Neuronal stem cell (in vitro differentiated cells): Measurements from ENCODE around the gene SNX22.

Experiments used
- DNase-seq: peaks from one replicate; pipeline ENCODE4 v3.0.0-alpha.2; 2013; ENCODE audit warnings: low spot score
- H2AFZ ChIP-seq: one replicate; pipeline ENCODE4 v1.6.1; 2013; ENCODE audit warnings: mild to moderate bottlenecking, low read length, inconsistent platforms
- H2AK5ac ChIP-seq: 2 replicates; pipeline ENCODE4 v1.6.1; 2013; ENCODE audit warnings: low read depth, mild to moderate bottlenecking, inconsistent platforms, low read length, moderate library complexity, mixed read lengths
- H2BK120ac ChIP-seq: 2 replicates; pipeline ENCODE4 v1.6.1; 2013; ENCODE audit warnings: low read depth, mild to moderate bottlenecking, inconsistent platforms, low read length, moderate library complexity, mixed read lengths
- H2BK12ac ChIP-seq: one replicate; pipeline ENCODE4 v1.6.1; 2013; ENCODE audit warnings: low read length, inconsistent platforms
- H2BK15ac ChIP-seq: 2 replicates; pipeline ENCODE4 v1.6.1; 2013; ENCODE audit warnings: mild to moderate bottlenecking, low read length, inconsistent platforms, mixed read lengths
- H2BK5ac ChIP-seq: one replicate; pipeline ENCODE4 v1.6.1; 2013; ENCODE audit warnings: inconsistent platforms, mild to moderate bottlenecking, low read length, moderate library complexity
- H3K14ac ChIP-seq: one replicate; pipeline ENCODE4 v1.6.1; 2013; ENCODE audit warnings: low read length, inconsistent platforms
- H3K18ac ChIP-seq: 2 replicates; pipeline ENCODE4 v1.6.1; 2013; ENCODE audit warnings: low read length, inconsistent platforms
- H3K23ac ChIP-seq: 2 replicates; pipeline ENCODE4 v1.6.1; 2013; ENCODE audit warnings: low read depth, mild to moderate bottlenecking, mixed read lengths, low read length, inconsistent platforms; ENCODE audit not compliant: poor library complexity
- H3K27ac ChIP-seq: replicated peaks from 3 replicates; pipeline ENCODE4 v1.5.1; 2013; ENCODE audit warnings: low read length, inconsistent platforms
- H3K27me3 ChIP-seq, 3 experiments: 2 replicates each; pipeline ENCODE4 v1.6.1; 2013; ENCODE audit warnings: low read length in 3 of 3, mild to moderate bottlenecking in 2 of 3, inconsistent platforms in 1 of 3, low read depth in 1 of 3, mixed read lengths in 1 of 3, moderate library complexity in 1 of 3; ENCODE audit not compliant: control insufficient read depth in 3 of 3, insufficient read depth in 3 of 3
- H3K36me3 ChIP-seq, 2 donors: replicated peaks in 1 of 2; 2 replicates each; pipeline ENCODE4 v1.6.1; 2013; ENCODE audit warnings: low read length in 2 of 2; ENCODE audit not compliant: control insufficient read depth in 2 of 2, insufficient read depth in 2 of 2
- H3K4ac ChIP-seq: 2 replicates; pipeline ENCODE4 v1.6.1; 2013; ENCODE audit warnings: inconsistent platforms, mild to moderate bottlenecking, low read length, moderate library complexity
- H3K4me1 ChIP-seq, 2 donors: 1 replicate in 1 of 2; 2 replicates in 1 of 2; pipeline ENCODE4 v1.6.1; 2013; ENCODE audit warnings: low read length in 2 of 2, low read depth in 1 of 2; ENCODE audit not compliant: control insufficient read depth in 2 of 2, insufficient read depth in 1 of 2
- H3K4me2 ChIP-seq: one replicate; pipeline ENCODE4 v1.6.1; 2013; ENCODE audit warnings: mild to moderate bottlenecking, low read length, inconsistent platforms; ENCODE audit not compliant: insufficient read depth, poor library complexity, severe bottlenecking
- H3K4me3 ChIP-seq, 2 donors: 2 replicates each; pipeline ENCODE4 v1.5.1; 2013; ENCODE audit warnings: low read length in 2 of 2, mild to moderate bottlenecking in 2 of 2, inconsistent platforms in 1 of 2, moderate library complexity in 1 of 2
- H3K79me1 ChIP-seq: one replicate; pipeline ENCODE4 v1.6.1; 2013; ENCODE audit warnings: low read depth, mild to moderate bottlenecking, inconsistent platforms, low read length, moderate library complexity
- H3K9ac ChIP-seq: one replicate; pipeline ENCODE4 v1.6.1; 2013; ENCODE audit warnings: mild to moderate bottlenecking, low read depth, low read length, inconsistent platforms; ENCODE audit not compliant: poor library complexity
- H3K9me3 ChIP-seq, 2 donors: replicated peaks in 1 of 2; 2 replicates each; pipeline versions ENCODE3 to v1.6.1; 2013; ENCODE audit warnings: low read length in 2 of 2, mild to moderate bottlenecking in 2 of 2, inconsistent platforms in 1 of 2, low read depth in 1 of 2, mixed read lengths in 1 of 2, moderate library complexity in 1 of 2; ENCODE audit not compliant: control insufficient read depth in 2 of 2, insufficient read depth in 1 of 2
- H4K8ac ChIP-seq: one replicate; pipeline ENCODE4 v1.6.1; 2013; ENCODE audit warnings: low read depth, mild to moderate bottlenecking, inconsistent platforms, low read length, moderate library complexity
- H4K91ac ChIP-seq: one replicate; pipeline ENCODE4 v1.6.1; 2013; ENCODE audit warnings: low read length, low read depth, mild to moderate bottlenecking, inconsistent platforms; ENCODE audit not compliant: poor library complexity
- WGBS, 2 donors: extraction: QIAGEN DNeasy Blood & Tissue Kit; methylation state at CpG; one replicate each; pipeline ENCODE4 v1.1.7; 2013; ENCODE audit warnings: missing lambda C conversion rate in 2 of 2, mixed read lengths in 1 of 2; ENCODE audit not compliant: insufficient read length in 2 of 2, insufficient replicate concordance in 1 of 2; ENCODE audit errors: extremely low coverage in 2 of 2; 5-methylcytosine and 5-hydroxymethylcytosine counted together

The SNX22 gene

GRCh38 chr15:64166102-64166890 lies 14.8 kb downstream of the SNX22 start:
- H2AFZ ChIP-seq: no peak overlapping the region
- H3K4me1 ChIP-seq: peaks cover 4 to 9% of the 10 kb centered on the region in 2 donors
- no peak overlapping the region for H2BK5ac ChIP-seq
- H3K14ac ChIP-seq: no peak overlapping the region
- H3K18ac ChIP-seq: no peak overlapping the region
- peaks cover 2% of the 10 kb centered on the region for H3K79me1 ChIP-seq
- H3K9me3 ChIP-seq: no peaks in the 10 kb centered on the region
- no peaks in the 10 kb centered on the region for H3K27me3 ChIP-seq
- no peak overlapping the region for H3K4me2 ChIP-seq
- no peak overlapping the region for H3K23ac ChIP-seq
- H3K27ac ChIP-seq: no peak overlapping the region
- no peak overlapping the region for H2BK15ac ChIP-seq
- no peak overlapping the region for H4K8ac ChIP-seq
- no peak overlapping the region for H2BK12ac ChIP-seq
- no CpG with 5 or more reads among the region's 5 CpGs for WGBS, 2 donors
- H2BK120ac ChIP-seq: no peak overlapping the region
- no peak overlapping the region for H2AK5ac ChIP-seq
- H3K4ac ChIP-seq: no peak overlapping the region
- DNase-seq: no peak
- H3K4me3 ChIP-seq: no peak overlapping the region
- no peak overlapping the region for H3K9ac ChIP-seq
- H4K91ac ChIP-seq: no peak overlapping the region
- peaks cover 2 to 25% of the 10 kb centered on the region in 2 donors for H3K36me3 ChIP-seq

- Histone ChIP-seq H3K79me1 (no peaks in the 10 kb centered on the region), H2BK15ac (no peak overlapping the region), H3K4me3 (no peak overlapping the region), H3K14ac (no peak overlapping the region), H2BK120ac (no peak overlapping the region), H2AK5ac (no peak overlapping the region), H3K23ac (no peak overlapping the region), H3K27ac (no peak overlapping the region), H2BK12ac (no peak overlapping the region), H3K27me3 (no peaks in the 10 kb centered on the region), H3K36me3 (peaks cover 3 to 55% of the 10 kb centered on the region in 2 donors), H3K9ac (no peak overlapping the region), H2AFZ (peak overlapping the region; percentile 36), H3K4ac (no peak overlapping the region), H2BK5ac (no peak overlapping the region), H3K4me2 (no peak overlapping the region), H3K9me3 (no peaks in the 10 kb centered on the region), H3K18ac (no peak overlapping the region), H4K8ac (no peak overlapping the region), H3K4me1 (peaks cover 1 to 19% of the 10 kb centered on the region in 2 donors), H4K91ac (no peak overlapping the region)
- DNase-seq: no peak
- no CpG with 5 or more reads among the region's 8 CpGs for WGBS, 2 donors
These were observed 28.8 kb downstream of the SNX22 start for GRCh38 chr15:64180235-64180824.

- Histone ChIP-seq H2BK12ac (no peak overlapping the region), H2BK15ac (no peak overlapping the region), H3K36me3 (peaks cover 5 to 44% of the 10 kb centered on the region in 2 donors), H3K79me1 (no peaks in the 10 kb centered on the region), H3K9me3 (no peaks in the 10 kb centered on the region), H3K4me2 (no peak overlapping the region), H3K9ac (no peak overlapping the region), H3K4me3 (no peak overlapping the region), H2BK5ac (no peak overlapping the region), H4K91ac (no peak overlapping the region), H3K18ac (no peak overlapping the region), H3K27me3 (no peaks in the 10 kb centered on the region), H3K4me1 (peaks cover 1 to 19% of the 10 kb centered on the region in 2 donors), H3K27ac (no peak overlapping the region), H3K14ac (no peak overlapping the region), H3K23ac (no peak overlapping the region), H3K4ac (no peak overlapping the region), H2AK5ac (no peak overlapping the region), H2AFZ (no peak overlapping the region), H4K8ac (no peak overlapping the region), H2BK120ac (no peak overlapping the region)
- DNase-seq: no peak
- no CpG with 5 or more reads among the region's 4 CpGs for WGBS, 2 donors
These were observed 31.4 kb downstream of the SNX22 start for GRCh38 chr15:64182859-64183370.

- Histone ChIP-seq H2AK5ac (no peak overlapping the region), H3K27me3 (no peaks in the 10 kb centered on the region), H3K4me3 (no peak overlapping the region), H3K36me3 (peaks cover 6 to 38% of the 10 kb centered on the region in 2 donors), H3K4me2 (no peak overlapping the region), H2AFZ (no peak overlapping the region), H2BK120ac (no peak overlapping the region), H4K91ac (no peak overlapping the region), H3K9ac (no peak overlapping the region), H3K79me1 (peaks cover 2% of the 10 kb centered on the region), H2BK15ac (no peak overlapping the region), H3K18ac (no peak overlapping the region), H2BK5ac (no peak overlapping the region), H4K8ac (no peak overlapping the region), H3K14ac (no peak overlapping the region), H3K9me3 (no peaks in the 10 kb centered on the region), H3K4me1 (peaks cover 0 to 8% of the 10 kb centered on the region in 2 donors), H3K4ac (no peak overlapping the region), H2BK12ac (no peak overlapping the region), H3K23ac (no peak overlapping the region), H3K27ac (no peak overlapping the region)
- no peak for DNase-seq
- WGBS, 2 donors: no CpG with 5 or more reads among the region's 9 CpGs
These were observed 33.8 kb downstream of the SNX22 start for GRCh38 chr15:64185146-64185911.
